ENCODE results near the gene BATF.

BATF gene

GRCh38 chr14:75559451-75560222 lies 37.4 kb downstream of the BATF start:
- peak in 2 of 4 experiments; percentile 62 to 63 for DNase-seq (ENCODE audit: low read depth in 4 of 4, low spot score in 1 of 4)

GRCh38 chr14:75561013-75561432 lies 38.8 kb downstream of the BATF start:
- DNase-seq (ENCODE audit: low read depth in 4 of 4, low spot score in 1 of 4), result no peak

DNA sequence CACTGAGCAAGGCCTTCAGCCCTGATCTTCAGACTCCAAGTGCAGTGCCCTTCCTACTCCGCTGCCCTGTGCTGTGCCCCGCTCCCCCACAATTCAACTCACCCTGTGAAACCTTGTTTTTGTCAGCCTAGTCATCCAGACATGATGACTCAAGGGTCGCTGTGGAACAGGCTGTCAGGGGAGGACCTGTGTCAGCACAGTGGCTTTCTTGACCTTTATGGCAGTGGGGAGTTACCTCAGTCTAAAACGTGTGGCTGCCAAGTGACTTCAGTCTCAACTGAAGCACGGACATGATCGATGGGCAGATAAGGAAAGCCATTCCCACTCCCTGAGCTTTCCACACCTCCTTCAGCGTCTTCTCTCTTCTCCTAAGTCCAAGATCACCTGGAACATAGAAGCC lies 39.8 kb downstream of the BATF start:
- peak in 2 of 4 experiments; percentile 61 to 69 for DNase-seq (ENCODE audit: low read depth in 4 of 4, low spot score in 1 of 4)

DNA sequence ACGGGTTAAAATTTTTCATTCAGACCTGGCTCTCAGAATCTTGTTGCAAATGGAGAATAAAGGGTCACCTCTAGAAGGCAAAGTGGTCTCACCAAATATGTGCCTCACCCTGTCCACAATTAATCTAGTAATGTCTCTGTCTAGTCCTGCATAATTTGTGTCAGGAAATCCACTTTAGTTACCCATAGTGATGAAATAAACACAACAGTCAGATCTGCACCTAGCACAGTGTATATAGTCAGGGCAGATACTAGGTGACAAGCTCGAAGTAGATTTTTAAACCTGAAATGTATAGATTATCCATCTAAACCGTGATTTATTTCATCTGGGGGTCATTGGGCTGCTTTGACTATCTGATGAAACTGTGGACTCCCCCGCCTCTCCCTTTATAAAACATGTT lies 40.2 kb downstream of the BATF start:
- no peak for DNase-seq (ENCODE audit: low read depth in 4 of 4, low spot score in 1 of 4)

DNA sequence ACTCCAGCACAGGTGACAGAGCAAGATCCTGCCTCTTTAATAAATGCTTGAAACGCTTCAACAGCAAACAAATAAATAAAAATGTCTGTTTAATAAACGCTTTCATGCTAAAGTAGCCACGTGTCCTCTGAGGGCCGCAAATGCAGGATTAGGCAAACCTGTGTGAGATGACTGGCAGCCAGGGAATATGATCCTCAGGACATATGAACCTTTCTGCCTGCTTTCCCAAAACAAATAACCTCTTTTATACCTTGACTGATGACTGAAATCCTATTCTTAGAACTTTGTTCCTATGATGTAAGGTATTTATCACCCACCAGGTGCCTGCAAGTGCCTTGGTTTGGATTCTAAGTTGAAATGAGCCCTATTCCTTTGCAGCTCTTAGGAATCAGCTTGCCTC lies 41.7 kb downstream of the BATF start:
- DNase-seq (ENCODE audit: low read depth in 4 of 4, low spot score in 1 of 4), result no peak

DNA sequence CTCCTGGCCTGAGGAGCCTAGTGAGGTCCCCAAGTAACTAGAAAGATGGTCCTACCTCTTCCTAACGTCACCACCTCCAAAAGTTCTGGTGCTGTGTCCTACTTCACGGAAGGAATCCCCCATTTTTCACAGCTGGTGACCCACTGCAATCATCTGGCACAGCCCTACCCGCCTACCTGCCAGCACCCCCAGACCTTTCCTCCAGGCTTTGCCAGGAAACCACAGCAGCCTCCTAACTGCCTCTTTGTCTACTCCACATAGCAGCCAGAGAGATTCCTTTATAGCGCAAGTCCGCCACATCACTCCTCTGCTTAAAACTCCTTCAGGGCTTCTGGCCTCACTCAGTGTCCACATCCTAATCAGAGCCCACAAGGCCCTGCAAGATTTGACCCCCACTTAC lies 42.8 kb downstream of the BATF start:
- DNase-seq (ENCODE audit: low read depth in 4 of 4, low spot score in 1 of 4), result no peak

DNA sequence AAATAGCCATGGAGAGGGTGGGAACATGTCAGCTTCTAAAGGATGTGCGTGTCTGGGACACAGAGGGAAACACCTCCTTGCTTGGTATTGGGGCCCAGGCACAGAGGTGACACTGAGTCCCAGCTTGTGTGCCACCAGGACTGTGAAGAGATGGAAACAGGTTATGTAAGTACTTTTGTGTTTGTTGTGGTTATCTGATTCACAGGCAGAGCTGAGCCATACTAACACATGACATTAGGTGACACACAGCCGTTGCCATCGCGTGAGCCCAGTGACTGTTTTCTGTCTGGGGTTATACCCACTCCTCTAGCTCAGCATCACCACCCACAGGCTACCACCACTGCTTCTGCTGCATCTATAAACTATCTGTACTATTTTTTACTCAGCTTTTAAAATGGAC lies 44.1 kb downstream of the BATF start:
- peak in 3 of 4 experiments; percentile 60 to 78 (median 72) for DNase-seq (ENCODE audit: low read depth in 4 of 4, low spot score in 1 of 4)

DNA sequence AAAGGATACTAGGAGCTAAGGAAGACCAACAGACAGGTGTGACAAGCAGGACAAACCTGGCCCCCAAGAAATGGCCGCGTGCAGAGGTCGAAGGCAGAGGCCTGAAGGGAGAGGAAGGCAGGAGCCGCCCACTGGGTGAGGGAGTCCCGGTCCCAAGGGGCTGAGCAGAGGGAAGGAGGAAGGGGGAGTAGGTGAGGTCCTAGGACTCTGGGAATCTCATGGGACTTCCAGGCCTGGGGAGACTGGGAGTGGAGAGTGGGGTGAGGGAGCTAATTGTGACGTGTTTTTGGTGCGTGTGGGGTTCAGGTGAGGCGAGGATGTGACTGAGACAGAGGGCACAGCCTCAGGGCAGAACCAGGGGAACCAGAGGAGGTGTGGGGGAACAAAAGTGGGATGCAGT lies 44.5 kb downstream of the BATF start:
- DNase-seq (ENCODE audit: low read depth in 4 of 4, low spot score in 1 of 4), result no peak

DNA sequence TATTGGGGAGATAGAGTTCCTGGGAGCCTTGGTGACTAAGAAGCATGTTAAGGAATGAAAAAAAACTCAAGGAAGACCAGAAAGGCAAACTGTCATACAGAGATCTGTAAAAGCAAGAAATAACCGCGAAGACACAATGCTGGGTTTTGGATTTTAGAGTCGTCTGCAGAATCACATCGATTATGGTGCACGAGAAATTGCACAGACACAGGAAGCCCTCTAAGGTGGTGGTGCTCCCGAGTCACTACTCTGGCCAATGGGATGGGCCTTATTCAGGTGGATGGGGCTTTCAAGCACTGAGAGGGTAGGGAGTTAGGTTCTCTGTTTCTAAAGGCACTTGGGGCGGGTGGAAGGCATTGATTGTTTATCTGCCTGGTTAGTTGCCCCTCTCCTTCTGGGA lies 45.9 kb downstream of the BATF start:
- DNase-seq (ENCODE audit: low read depth in 4 of 4, low spot score in 1 of 4), result no peak

GRCh38 chr14:75568791-75569190 lies 46.5 kb downstream of the BATF start:
- DNase-seq (ENCODE audit: low read depth in 4 of 4, low spot score in 1 of 4), result no peak

GRCh38 chr14:75570797-75571196 lies 48.5 kb downstream of the BATF start:
- no peak for DNase-seq (ENCODE audit: low read depth in 4 of 4, low spot score in 1 of 4)

DNA sequence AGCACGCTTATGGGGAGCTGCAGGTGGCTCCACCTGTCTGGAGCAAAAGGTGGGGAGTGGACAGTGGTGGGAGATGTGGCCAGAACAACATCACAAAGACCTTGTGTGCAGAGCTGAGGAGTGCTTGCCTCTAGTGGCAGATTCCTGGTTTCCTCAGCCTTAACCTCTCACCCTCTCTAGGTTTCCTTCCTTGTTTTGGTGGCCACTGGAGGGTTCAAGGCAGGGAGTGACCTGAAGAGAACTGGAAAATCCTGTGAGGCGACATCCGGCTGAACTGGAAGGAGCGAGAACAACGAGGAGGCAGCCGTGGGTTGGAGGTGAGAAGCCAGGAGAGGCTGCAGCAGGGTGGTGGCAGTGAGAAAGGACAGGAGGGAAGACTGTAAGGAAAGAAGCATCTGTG lies 49.8 kb downstream of the BATF start:
- no peak for DNase-seq (ENCODE audit: low read depth in 4 of 4, low spot score in 1 of 4)

DNA sequence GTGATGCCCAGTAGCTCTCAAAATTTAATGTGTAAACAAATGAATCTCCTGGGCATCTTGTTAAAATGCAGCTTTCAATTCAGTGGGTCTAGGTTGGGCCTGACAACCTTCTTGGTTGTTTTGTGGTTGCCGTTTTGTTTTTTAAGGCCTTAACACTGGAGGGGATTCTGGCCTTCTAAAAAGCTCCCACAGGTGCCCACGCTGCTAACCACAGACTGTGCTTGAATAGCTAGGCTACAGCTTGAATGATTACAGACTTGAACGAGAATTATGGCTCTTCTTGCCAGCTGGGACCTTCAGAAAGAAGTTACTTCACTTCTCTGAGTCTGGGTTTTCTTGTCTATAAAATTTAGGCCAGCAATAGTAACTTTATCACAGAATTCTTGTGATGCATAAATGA lies 54.8 kb downstream of the BATF start:
- DNase-seq (ENCODE audit: low read depth in 4 of 4, low spot score in 1 of 4), result no peak

DNA sequence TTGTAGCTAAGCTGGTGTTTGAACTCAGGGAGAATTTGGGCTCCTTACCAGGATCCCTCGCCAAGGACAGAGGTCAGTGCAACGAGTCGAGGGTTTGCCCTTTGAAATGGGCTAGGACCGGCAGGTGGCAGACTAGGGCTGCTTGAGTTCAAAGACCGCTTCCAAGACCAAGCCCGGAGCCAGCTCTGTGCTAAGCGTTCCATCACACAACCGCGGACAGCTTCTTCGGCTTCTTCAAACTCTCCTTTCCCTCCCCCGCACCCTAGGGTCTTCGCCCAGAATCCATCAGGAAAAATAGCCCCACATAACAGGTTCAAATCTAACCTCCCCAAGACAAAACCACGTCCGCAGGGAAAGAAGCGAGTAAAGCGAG lies 55.4 kb downstream of the BATF start:
- peak in 2 of 4 experiments; percentile 53 to 61 for DNase-seq (ENCODE audit: low read depth in 4 of 4, low spot score in 1 of 4)

- DNase-seq (ENCODE audit: low read depth in 4 of 4, low spot score in 1 of 4), result peak in 1 of 4 experiments; percentile 46
Measured at GRCh38 chr14:75578102-75578785, 56.0 kb downstream of the BATF start, which contains the start of gene FLVCR2. FLVCR2 (plus strand) TSS chr14:75578620; CDS start chr14:75578973, 353 bp downstream.

GRCh38 chr14:75578786-75579337 lies 56.6 kb downstream of the BATF start:
- no peak for DNase-seq (ENCODE audit: low read depth in 4 of 4, low spot score in 1 of 4)

- DNase-seq (ENCODE audit: low read depth in 4 of 4, low spot score in 1 of 4), result no peak
Measured at GRCh38 chr14:75579338-75579864, 57.1 kb downstream of the BATF start.

GRCh38 chr14:75579882-75580281 lies 57.6 kb downstream of the BATF start:
- DNase-seq (ENCODE audit: low read depth in 4 of 4, low spot score in 1 of 4), result no peak

- DNase-seq (ENCODE audit: low read depth in 4 of 4, low spot score in 1 of 4), result no peak
Measured at GRCh38 chr14:75587388-75587787, 65.1 kb downstream of the BATF start.

DNA sequence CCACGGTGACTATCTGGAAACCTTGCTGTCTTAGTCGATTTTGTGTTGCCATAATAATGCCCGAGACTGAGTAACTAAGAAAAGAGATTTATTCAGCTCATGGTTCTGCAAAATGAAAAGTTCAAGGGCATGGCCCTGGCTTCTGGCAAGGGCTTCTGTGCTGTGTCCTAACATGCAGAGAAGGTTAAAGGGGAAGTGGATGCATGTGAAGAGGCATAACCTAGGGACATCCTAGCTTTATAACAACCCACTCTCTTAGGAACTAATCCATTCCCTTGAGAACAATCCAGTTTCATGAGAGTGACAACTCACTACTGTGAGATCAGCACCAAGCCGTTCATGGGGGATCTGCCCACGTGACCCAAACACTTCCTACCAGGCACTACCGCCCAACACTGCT lies 67.7 kb downstream of the BATF start:
- DNase-seq (ENCODE audit: low read depth in 4 of 4, low spot score in 1 of 4), result no peak

DNA sequence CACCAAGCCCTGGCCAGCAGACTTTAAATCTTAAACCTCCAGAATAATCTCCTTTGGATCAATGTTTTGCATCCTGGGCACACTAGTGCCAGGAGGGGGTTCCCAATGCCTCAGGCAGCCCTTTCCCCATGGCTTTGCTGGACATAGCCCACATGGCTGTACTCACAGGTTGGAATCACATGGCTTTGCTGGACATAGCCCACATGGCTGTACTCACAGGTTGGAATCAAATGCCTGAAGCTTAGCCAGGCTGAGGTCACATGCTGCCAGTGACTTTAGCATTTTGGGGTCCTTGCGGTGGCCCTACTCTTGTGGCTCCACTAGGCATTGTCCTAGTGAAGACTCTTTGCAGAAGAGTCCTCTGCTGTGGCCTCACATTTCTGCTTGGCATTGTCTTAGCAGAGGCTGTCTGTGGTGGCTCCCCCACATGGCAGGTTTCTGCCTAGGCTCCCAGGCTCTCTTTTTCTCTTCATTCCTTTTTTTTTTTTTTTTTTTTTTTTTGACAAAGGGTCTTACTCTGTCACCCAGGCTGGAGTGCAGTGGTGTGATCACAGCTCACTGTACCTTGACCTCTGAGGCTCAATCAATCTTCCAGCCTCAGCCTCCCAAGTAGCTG lies 69.2 kb downstream of the BATF start:
- DNase-seq (ENCODE audit: low read depth in 4 of 4, low spot score in 1 of 4), result no peak

All from stimulated activated CD4-positive, alpha-beta T cell treated with anti-CD3 and anti-CD28 coated beads, Interleukin-1b, Interleukin-23, amount 100 ng/mL, for 24 hours (primary cell).